ENCODE measurements around the gene TRPM5. TPM values are rescaled to one million over a fixed set of nuclear protein-coding genes. Genes with fewer than 3 reads are reported as not detected.

TRPM5 gene
- polyA plus RNA-seq, 1 of the 3 experiments (the other 2 are of a cell fraction): not detected

- POLR2A ChIA-PET: interaction anchor here (1.2 to 2.2 kb wide), 5 partner anchors 15 to 228 kb away, joined by 3 to 6 read pairs (median 4); partner anchors contain the start of gene TSSC4
- peak overlapping the region; percentile 74; the same call in 1 of the 2 replicates for H2AFZ ChIP-seq (ENCODE audit: low read depth)
- WGBS (ENCODE audit: low lambda C conversion rate): 49% methylated on average over 19 of the region's 44 CpGs
- no peaks in the 10 kb centered on the region for H4K20me1 ChIP-seq (ENCODE audit: insufficient read depth)
- H3K4me3 ChIP-seq (ENCODE audit: low read depth in 2 of 2, low read length in 1 of 2): no peak overlapping the region; a peak in 1 of 4 replicates
- no peaks in the 10 kb centered on the region for H3K9me2 ChIP-seq
- no peaks in the 10 kb centered on the region; a peak in 1 of 4 replicates for H3K4me1 ChIP-seq (ENCODE audit: control insufficient read depth in 1 of 2, insufficient read depth in 2 of 2, low read depth in 1 of 2, low read length in 1 of 2)
- DNase-seq: peak; percentile 99
- H3F3A ChIP-seq (replicated peaks; ENCODE audit: insufficient read depth): no peaks in the 10 kb centered on the region
- no peak overlapping the region for H3K9ac ChIP-seq
- CTCF ChIA-PET: interaction anchor here (0.6 to 11.8 kb wide), 88 partner anchors 11 to 543 kb away, joined by 3 to 461 read pairs (median 5); partner anchors contain the start of genes ASCL2, C11orf21, CDKN1C and KCNQ1
- H3K27ac ChIP-seq (ENCODE audit: low read depth in 2 of 2, low read length in 1 of 2): no peak overlapping the region
- no peaks in the 10 kb centered on the region for H3K36me3 ChIP-seq (replicated peaks in 1 of 2; ENCODE audit: control insufficient read depth in 1 of 2, insufficient read depth in 2 of 2, low read length in 1 of 2)
- no peaks in the 10 kb centered on the region for H3K79me2 ChIP-seq (ENCODE audit: insufficient read depth)
- no peak for TF ChIP-seq USF2 (IDR thresholded peaks at IDR 0.05; ENCODE audit: borderline replicate concordance, low read depth, low read length)
- TF ChIP-seq RXRA (IDR thresholded peaks at IDR 0.05; ENCODE audit: borderline replicate concordance, low read depth): no peak
- peak; percentile 85 for TF ChIP-seq CTCF (IDR thresholded peaks at IDR 0.05)
- peak; percentile 93 for TF ChIP-seq SMC3 (IDR thresholded peaks at IDR 0.05; ENCODE audit: low read depth, low read length)
- TF ChIP-seq NFIC (IDR thresholded peaks at IDR 0.05; ENCODE audit: borderline replicate concordance): no peak
- TF ChIP-seq RAD21 (IDR thresholded peaks at IDR 0.05; ENCODE audit: low read length): peak; percentile 91
- no peak overlapping the region for H3K4me2 ChIP-seq
- H3K27me3 ChIP-seq (ENCODE audit: insufficient read depth): no peaks in the 10 kb centered on the region
- H3K9me3 ChIP-seq: no peaks in the 10 kb centered on the region
Observed at GRCh38 chr11:2420502-2421225, 23.6 kb downstream of the TRPM5 start.

GRCh38 chr11:2419638-2420501 lies 24.4 kb downstream of the TRPM5 start:
- peak overlapping the region; percentile 74; the same call in 1 of the 2 replicates for H2AFZ ChIP-seq (ENCODE audit: low read depth)
- H3F3A ChIP-seq (replicated peaks; ENCODE audit: insufficient read depth): no peaks in the 10 kb centered on the region
- no peaks in the 10 kb centered on the region for H3K27me3 ChIP-seq (ENCODE audit: insufficient read depth)
- no peak overlapping the region; a peak in 1 of 4 replicates for H3K4me3 ChIP-seq (ENCODE audit: low read depth in 2 of 2, low read length in 1 of 2)
- H3K27ac ChIP-seq (ENCODE audit: low read depth in 2 of 2, low read length in 1 of 2): no peak overlapping the region
- 45% methylated on average over 21 of the region's 36 CpGs for WGBS (ENCODE audit: low lambda C conversion rate)
- no peaks in the 10 kb centered on the region for H3K36me3 ChIP-seq (replicated peaks in 1 of 2; ENCODE audit: control insufficient read depth in 1 of 2, insufficient read depth in 2 of 2, low read length in 1 of 2)
- ChIA-PET POLR2A (interaction anchor here (0.6 to 2.2 kb wide), 5 partner anchors 14 to 227 kb away, joined by 3 to 6 read pairs (median 4); no protein-coding TSS in a partner anchor), CTCF (interaction anchor here (0.6 to 11.8 kb wide), 90 partner anchors 8 to 542 kb away, joined by 3 to 461 read pairs (median 5); partner anchors contain the start of genes ASCL2, C11orf21, CDKN1C and KCNQ1)
- H4K20me1 ChIP-seq (ENCODE audit: insufficient read depth): no peaks in the 10 kb centered on the region
- H3K4me1 ChIP-seq (ENCODE audit: control insufficient read depth in 1 of 2, insufficient read depth in 2 of 2, low read depth in 1 of 2, low read length in 1 of 2): no peaks in the 10 kb centered on the region; a peak in 1 of 4 replicates
- no peaks in the 10 kb centered on the region for H3K79me2 ChIP-seq (ENCODE audit: insufficient read depth)
- no peaks in the 10 kb centered on the region for H3K9me2 ChIP-seq
- TF ChIP-seq IRF3 (IDR thresholded peaks at IDR 0.05; ENCODE audit: low read depth, low read length): no peak
- TF ChIP-seq CTCF (IDR thresholded peaks at IDR 0.05): peak; percentile 83
- TF ChIP-seq RAD21 (IDR thresholded peaks at IDR 0.05; ENCODE audit: low read length): peak; percentile 82
- no peak for TF ChIP-seq MXI1 (IDR thresholded peaks at IDR 0.05; ENCODE audit: low read depth, low read length)
- TF ChIP-seq SMC3 (IDR thresholded peaks at IDR 0.05; ENCODE audit: low read depth, low read length): peak; percentile 87
- no peaks in the 10 kb centered on the region for H3K9me3 ChIP-seq
- peak; percentile 89 for DNase-seq
- H3K9ac ChIP-seq: no peak overlapping the region
- no peak overlapping the region for H3K4me2 ChIP-seq

All from SK-N-SH (cell line).